Activated CD4-positive, alpha-beta T cell treated with anti-CD3 and anti-CD28 coated beads, Interleukin-2, amount 50 U/mL, for 24 hours (primary cell): Measurements from ENCODE around the gene ANHX.

ENCODE experiments used
- DNase-seq, 2 donors: peaks; one replicate each; pipeline ENCODE4 v3.0.0-alpha.2; 2020; ENCODE audit warnings: low read depth in 1 of 2, low spot score in 1 of 2

Gene ANHX

DNA sequence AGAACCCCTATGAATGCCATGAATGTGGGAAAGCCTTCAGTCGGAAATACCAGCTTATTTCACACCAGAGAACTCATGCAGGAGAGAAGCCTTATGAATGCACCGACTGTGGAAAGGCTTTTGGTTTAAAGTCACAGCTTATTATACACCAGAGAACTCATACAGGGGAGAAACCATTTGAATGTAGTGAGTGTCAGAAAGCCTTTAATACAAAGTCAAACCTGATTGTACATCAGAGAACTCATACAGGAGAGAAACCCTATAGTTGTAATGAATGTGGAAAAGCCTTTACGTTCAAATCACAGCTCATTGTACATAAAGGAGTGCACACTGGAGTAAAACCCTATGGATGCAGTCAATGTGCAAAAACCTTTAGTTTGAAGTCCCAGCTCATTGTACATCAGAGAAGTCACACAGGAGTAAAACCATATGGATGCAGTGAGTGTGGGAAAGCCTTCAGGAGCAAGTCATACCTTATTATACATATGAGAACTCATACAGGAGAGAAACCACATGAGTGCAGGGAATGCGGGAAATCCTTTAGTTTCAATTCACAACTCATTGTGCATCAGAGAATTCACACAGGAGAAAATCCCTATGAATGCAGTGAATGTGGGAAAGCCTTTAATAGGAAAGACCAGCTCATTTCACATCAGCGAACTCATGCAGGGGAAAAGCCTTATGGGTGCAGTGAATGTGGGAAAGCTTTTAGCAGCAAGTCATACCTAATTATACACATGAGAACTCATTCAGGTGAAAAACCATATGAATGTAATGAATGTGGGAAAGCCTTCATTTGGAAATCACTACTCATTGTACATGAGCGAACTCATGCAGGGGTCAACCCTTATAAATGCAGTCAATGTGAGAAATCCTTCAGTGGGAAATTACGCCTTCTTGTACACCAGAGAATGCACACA, 32.1 kb downstream of the ANHX start:
- no peak for DNase-seq

DNA sequence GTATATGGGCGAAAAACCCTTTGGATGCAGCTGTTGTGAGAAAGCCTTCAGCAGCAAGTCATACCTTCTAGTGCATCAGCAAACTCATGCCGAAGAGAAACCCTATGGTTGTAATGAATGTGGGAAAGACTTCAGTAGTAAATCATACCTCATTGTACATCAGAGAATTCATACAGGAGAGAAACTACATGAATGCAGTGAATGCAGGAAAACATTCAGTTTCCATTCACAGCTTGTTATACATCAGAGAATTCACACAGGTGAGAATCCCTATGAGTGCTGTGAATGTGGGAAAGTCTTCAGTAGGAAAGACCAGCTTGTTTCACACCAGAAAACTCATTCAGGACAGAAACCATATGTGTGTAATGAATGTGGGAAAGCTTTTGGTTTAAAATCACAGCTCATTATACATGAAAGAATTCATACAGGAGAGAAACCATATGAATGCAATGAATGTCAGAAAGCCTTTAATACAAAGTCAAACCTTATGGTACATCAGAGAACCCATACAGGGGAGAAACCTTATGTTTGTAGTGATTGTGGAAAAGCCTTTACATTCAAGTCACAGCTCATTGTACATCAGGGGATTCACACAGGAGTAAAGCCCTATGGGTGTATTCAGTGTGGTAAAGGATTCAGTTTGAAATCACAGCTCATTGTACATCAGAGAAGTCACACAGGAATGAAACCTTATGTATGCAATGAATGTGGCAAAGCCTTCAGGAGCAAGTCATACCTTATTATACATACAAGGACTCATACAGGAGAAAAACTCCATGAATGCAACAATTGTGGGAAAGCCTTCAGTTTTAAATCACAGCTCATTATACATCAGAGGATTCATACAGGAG, 33.0 kb downstream of the ANHX start:
- DNase-seq = no peak

DNA sequence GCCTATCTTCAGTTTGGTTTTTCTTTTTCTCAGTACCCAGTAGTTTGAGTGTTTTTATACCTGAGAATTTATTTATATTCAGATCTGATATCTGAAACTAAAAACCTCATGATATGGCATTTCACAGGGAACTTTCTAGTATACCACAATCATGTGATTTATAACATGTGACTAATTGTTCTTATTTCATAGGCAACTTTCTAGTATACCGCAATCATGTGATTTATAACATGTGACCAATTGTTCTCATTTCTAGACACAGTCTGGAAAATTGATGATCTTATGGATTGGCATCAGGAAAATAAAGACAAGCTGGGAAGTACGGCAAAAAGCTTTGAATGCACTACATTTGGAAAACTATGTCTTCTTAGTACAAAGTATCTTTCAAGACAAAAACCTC, 33.8 kb downstream of the ANHX start:
- no peak for DNase-seq

GRCh38 chr12:133192847-133193246, 42.8 kb downstream of the ANHX start:
- DNase-seq = no peak

- DNase-seq = no peak
Measured at GRCh38 chr12:133190176-133190575, 45.5 kb downstream of the ANHX start.

GRCh38 chr12:133181238-133181959, 54.3 kb downstream of the ANHX start, which contains the start of gene ZNF268:
TSS of gene ZNF268 (plus strand) at chr12:133181495. CDS start at chr12:133181998, 503 bp downstream.
- peak; percentile 84 to 89 for DNase-seq

DNA sequence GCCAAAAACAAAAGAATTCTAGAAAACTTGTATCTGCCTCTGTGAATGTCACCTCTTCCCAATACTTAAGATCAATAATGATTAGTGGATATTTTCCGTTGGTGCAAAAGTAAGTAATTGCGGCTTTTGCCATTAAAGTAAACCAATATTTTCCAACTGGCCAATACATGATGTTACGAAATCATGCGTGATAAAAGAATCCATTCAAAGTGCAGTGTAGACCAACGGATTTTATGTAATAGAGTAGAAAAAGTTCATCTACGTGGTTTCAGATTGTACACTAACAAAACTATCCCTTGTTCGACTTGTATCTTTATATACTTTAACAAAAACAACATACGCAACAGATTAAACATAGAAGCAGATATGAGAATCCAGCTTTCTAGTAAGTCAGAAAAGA, 55.0 kb downstream of the ANHX start:
- DNase-seq = no peak

DNA sequence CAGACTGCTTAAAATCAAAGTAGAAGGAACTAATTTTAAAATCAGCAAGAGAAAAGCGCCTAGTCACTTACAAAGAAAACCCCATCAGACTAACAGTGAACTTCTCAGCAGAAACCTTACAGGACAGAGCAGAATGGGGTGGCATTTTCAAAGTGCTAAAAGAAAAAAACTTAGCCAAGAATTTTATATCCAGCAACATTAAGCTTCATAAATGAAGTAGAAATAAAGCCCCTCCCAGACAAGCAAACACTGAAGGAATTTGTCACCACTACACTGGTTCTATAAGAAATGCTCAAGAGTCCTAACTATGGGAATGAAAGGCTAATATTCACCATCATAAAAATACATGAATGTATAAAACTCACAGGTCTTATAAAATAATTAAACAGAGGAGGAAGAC, 60.8 kb downstream of the ANHX start:
- DNase-seq = no peak

- no peak for DNase-seq
Measured at GRCh38 chr12:133172491-133172890, 63.2 kb downstream of the ANHX start.
